ENCODE data around the gene NAA16. TPM values are rescaled to one million over a fixed set of nuclear protein-coding genes. Genes with fewer than 3 reads are reported as not detected.

Gene NAA16
- total and polyA plus RNA-seq, 2 donors (not counting 1 experiment from before 2014, with no cell fraction given), result 14.3 to 33.5 TPM

DNA sequence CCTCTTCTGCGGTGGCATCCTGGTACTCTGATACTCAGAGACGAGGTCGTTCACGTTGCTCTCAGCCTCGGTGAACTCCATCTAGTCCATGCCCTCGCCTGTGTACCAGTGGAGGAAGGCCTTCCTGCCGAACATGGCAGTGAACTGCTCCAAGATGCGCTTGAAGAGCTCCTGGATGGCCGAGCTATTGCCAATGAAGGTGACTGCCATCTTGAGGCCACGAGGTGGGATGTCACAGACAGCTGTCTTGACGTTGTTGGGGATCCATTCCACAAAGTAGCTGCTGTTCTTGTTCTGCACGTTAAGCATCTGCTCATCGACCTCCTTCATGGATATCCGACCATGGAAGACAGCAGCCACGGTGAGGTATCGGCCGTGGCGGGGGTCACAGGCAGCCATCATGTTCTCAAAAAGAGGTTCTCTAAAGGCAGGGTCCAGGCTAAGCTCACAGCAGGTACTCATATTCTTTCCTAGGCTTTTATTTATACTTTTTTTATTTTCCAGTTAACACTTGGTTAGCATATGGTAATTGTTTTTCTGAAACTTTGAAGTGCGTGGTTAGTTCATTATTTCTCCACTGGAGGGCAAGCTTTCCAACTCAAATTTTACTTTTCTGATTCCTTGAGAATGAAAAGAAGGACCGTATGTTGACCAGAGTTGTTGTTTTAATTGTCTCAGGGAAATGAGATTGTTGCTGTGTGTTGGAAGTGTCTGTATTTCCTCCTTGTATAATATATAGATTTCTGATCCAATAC lies 73.9 kb downstream of the NAA16 start:
- H3K27me3 ChIP-seq (replicated peaks in 1 of 4; ENCODE audit: control extremely low read depth in 1 of 4, control insufficient read depth in 3 of 4, insufficient read depth in 4 of 4, low read length in 3 of 4), result peaks cover 0 to 4% (median 1%) of the 10 kb centered on the region in 4 experiments
- no peak for DNase-seq
- no peak overlapping the region for H2AFZ ChIP-seq (ENCODE audit: insufficient read depth, low read depth, low read length, poor library complexity, severe bottlenecking)
- H4K20me1 ChIP-seq (ENCODE audit: control insufficient read depth, insufficient read depth, low read length, poor library complexity, severe bottlenecking), result no peaks in the 10 kb centered on the region
- H3K36me3 ChIP-seq (replicated peaks in 1 of 2; ENCODE audit: control extremely low read depth in 1 of 2, control insufficient read depth in 1 of 2, extremely low read depth in 1 of 2, insufficient read depth in 2 of 2, low read length in 1 of 2), result no peaks in the 10 kb centered on the region
- no peak overlapping the region for H3K4me2 ChIP-seq (replicated peaks; ENCODE audit: low read depth, low read length, poor library complexity, severe bottlenecking)
- peaks cover 0 to 5% (median 0%) of the 10 kb centered on the region in 3 donors for H3K9me3 ChIP-seq (ENCODE audit: control extremely low read depth in 1 of 3, control insufficient read depth in 2 of 3, insufficient read depth in 1 of 3, low read length in 2 of 3)
- Mint-ChIP-seq H3K27me3 (peaks cover 19% of the 10 kb centered on the region), H3K4me3 (no peak overlapping the region), H3K9me3 (ENCODE audit: insufficient read depth) (no peaks in the 10 kb centered on the region), H3K27ac (no peak overlapping the region), H3K4me1 (no peaks in the 10 kb centered on the region)
- H3K4me1 ChIP-seq (ENCODE audit: control insufficient read depth in 2 of 2, insufficient read depth in 2 of 2, low read length in 2 of 2), result no peaks in the 10 kb centered on the region
- H3K27ac ChIP-seq (ENCODE audit: low read length in 2 of 2), result no peak overlapping the region
- no peak overlapping the region for H3K9ac ChIP-seq (ENCODE audit: low read length)
- H3K79me2 ChIP-seq (ENCODE audit: control insufficient read depth, insufficient read depth, low read length), result no peaks in the 10 kb centered on the region
- CTCF ChIA-PET, result interaction anchor here (1.0 to 2.4 kb wide), 5 partner anchors 23 to 728 kb away, joined by 3 to 10 read pairs (median 3); no protein-coding TSS in a partner anchor
- POLR2A ChIA-PET, result no interaction called here
- WGBS (ENCODE audit: insufficient coverage), result 94% methylated on average over 18 of the region's 20 CpGs
- no peak overlapping the region for H3K4me3 ChIP-seq (ENCODE audit: control extremely low read depth in 1 of 5, extremely low read depth in 1 of 5, insufficient read depth in 1 of 5, low read depth in 2 of 5, low read length in 4 of 5)
- TF ChIP-seq, protein P1, sequence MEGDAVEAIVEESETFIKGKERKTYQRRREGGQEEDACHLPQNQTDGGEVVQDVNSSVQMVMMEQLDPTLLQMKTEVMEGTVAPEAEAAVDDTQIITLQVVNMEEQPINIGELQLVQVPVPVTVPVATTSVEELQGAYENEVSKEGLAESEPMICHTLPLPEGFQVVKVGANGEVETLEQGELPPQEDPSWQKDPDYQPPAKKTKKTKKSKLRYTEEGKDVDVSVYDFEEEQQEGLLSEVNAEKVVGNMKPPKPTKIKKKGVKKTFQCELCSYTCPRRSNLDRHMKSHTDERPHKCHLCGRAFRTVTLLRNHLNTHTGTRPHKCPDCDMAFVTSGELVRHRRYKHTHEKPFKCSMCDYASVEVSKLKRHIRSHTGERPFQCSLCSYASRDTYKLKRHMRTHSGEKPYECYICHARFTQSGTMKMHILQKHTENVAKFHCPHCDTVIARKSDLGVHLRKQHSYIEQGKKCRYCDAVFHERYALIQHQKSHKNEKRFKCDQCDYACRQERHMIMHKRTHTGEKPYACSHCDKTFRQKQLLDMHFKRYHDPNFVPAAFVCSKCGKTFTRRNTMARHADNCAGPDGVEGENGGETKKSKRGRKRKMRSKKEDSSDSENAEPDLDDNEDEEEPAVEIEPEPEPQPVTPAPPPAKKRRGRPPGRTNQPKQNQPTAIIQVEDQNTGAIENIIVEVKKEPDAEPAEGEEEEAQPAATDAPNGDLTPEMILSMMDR (IDR thresholded peaks at IDR 0.05), result no peak
- TF ChIP-seq EZH2 (IDR thresholded peaks at IDR 0.05; ENCODE audit: borderline replicate concordance, insufficient read depth, low read depth, low read length, poor library complexity, severe bottlenecking), result no peak
- intact Hi-C loops (cut with micrococcal nuclease), result no loop called here
- ATAC-seq (ENCODE audit: low read depth), result no peak

- ATAC-seq (ENCODE audit: low read depth) (no peak), DNase-seq (no peak)
- Histone ChIP-seq H3K27ac (ENCODE audit: low read length in 2 of 2) (no peak overlapping the region), H3K9me3 (ENCODE audit: control extremely low read depth in 1 of 3, control insufficient read depth in 2 of 3, insufficient read depth in 1 of 3, low read length in 2 of 3) (peaks cover 0 to 5% (median 0%) of the 10 kb centered on the region in 3 donors), H3K27me3 (replicated peaks in 1 of 4; ENCODE audit: control extremely low read depth in 1 of 4, control insufficient read depth in 3 of 4, insufficient read depth in 4 of 4, low read length in 3 of 4) (peaks cover 0 to 4% (median 1%) of the 10 kb centered on the region in 4 experiments), H3K36me3 (replicated peaks in 1 of 2; ENCODE audit: control extremely low read depth in 1 of 2, control insufficient read depth in 1 of 2, extremely low read depth in 1 of 2, insufficient read depth in 2 of 2, low read length in 1 of 2) (no peaks in the 10 kb centered on the region), H3K4me1 (ENCODE audit: control insufficient read depth in 2 of 2, insufficient read depth in 2 of 2, low read length in 2 of 2) (no peaks in the 10 kb centered on the region), H3K4me2 (replicated peaks; ENCODE audit: low read depth, low read length, poor library complexity, severe bottlenecking) (no peak overlapping the region), H4K20me1 (ENCODE audit: control insufficient read depth, insufficient read depth, low read length, poor library complexity, severe bottlenecking) (no peaks in the 10 kb centered on the region), H3K4me3 (ENCODE audit: control extremely low read depth in 1 of 5, extremely low read depth in 1 of 5, insufficient read depth in 1 of 5, low read depth in 2 of 5, low read length in 4 of 5) (no peak overlapping the region), H3K79me2 (ENCODE audit: control insufficient read depth, insufficient read depth, low read length) (no peaks in the 10 kb centered on the region), H3K9ac (ENCODE audit: low read length) (no peak overlapping the region), H2AFZ (ENCODE audit: insufficient read depth, low read depth, low read length, poor library complexity, severe bottlenecking) (no peak overlapping the region)
- intact Hi-C loops (cut with micrococcal nuclease), result no loop called here
- Mint-ChIP-seq H3K4me1 (no peaks in the 10 kb centered on the region), H3K27ac (no peak overlapping the region), H3K27me3 (peaks cover 19% of the 10 kb centered on the region), H3K9me3 (ENCODE audit: insufficient read depth) (no peaks in the 10 kb centered on the region), H3K4me3 (no peak overlapping the region)
- TF ChIP-seq, protein P1 (IDR thresholded peaks at IDR 0.05), result no peak
- TF ChIP-seq EZH2 (IDR thresholded peaks at IDR 0.05; ENCODE audit: borderline replicate concordance, insufficient read depth, low read depth, low read length, poor library complexity, severe bottlenecking), result no peak
- no CpG with 5 or more reads among the region's 6 CpGs for WGBS (ENCODE audit: insufficient coverage)
- POLR2A ChIA-PET, result no interaction called here
- CTCF ChIA-PET, result interaction anchor here (1.3 kb wide), 1 partner anchor 34 kb away, joined by 4 read pairs; no protein-coding TSS in a partner anchor
Measured at GRCh38 chr13:41386211-41386610, 75.1 kb downstream of the NAA16 start.
